Hepatocyte (in vitro differentiated cells): ENCODE results near the gene TNFRSF14. TPM values are rescaled to one million over a fixed set of nuclear protein-coding genes. Genes with fewer than 3 reads are reported as not detected.

Experiments used
- DNase-seq: peaks from one replicate; pipeline ENCODE4 v3.0.0-alpha.2; 2016; ENCODE audit warnings: low spot score
- H2AFZ ChIP-seq: fragments of 200-600 bp; sonication (generic); 2 replicates; pipeline ENCODE4 v1.6.0; 2016; ENCODE audit warnings: antibody characterized with exemption, mild to moderate bottlenecking
- H3K27ac ChIP-seq: fragments of 200-600 bp; sonication (generic); 2 replicates; pipeline ENCODE4 v1.5.1; 2016; ENCODE audit warnings: mild to moderate bottlenecking
- H3K27me3 ChIP-seq: fragments of 200-600 bp; sonication (generic); 2 replicates; pipeline ENCODE4 v1.6.1; 2016
- H3K36me3 ChIP-seq: fragments of 200-600 bp; sonication (generic); replicated peaks from 2 replicates; pipeline ENCODE4 v1.5.1; 2016; ENCODE audit warnings: low read depth; ENCODE audit not compliant: insufficient read depth
- H3K4me1 ChIP-seq: fragments of 200-600 bp; sonication (generic); 2 replicates; pipeline ENCODE4 v1.5.1; 2016; ENCODE audit warnings: mild to moderate bottlenecking, moderate library complexity; ENCODE audit not compliant: insufficient read depth
- H3K4me2 ChIP-seq: fragments of 200-600 bp; sonication (generic); 2 replicates; pipeline ENCODE4 v1.6.0; 2016
- H3K4me3 ChIP-seq: fragments of 200-600 bp; sonication (generic); 2 replicates; pipeline ENCODE4 v1.5.1; 2016; ENCODE audit warnings: mild to moderate bottlenecking
- H3K79me2 ChIP-seq: fragments of 200-600 bp; sonication (generic); 2 replicates; pipeline ENCODE4 v1.6.0; 2017; ENCODE audit warnings: mild to moderate bottlenecking
- H3K9me2 ChIP-seq: fragments of 200-600 bp; sonication (generic); replicated peaks from 2 replicates; pipeline ENCODE4 v1.6.0; 2017; ENCODE audit warnings: mild to moderate bottlenecking; ENCODE audit not compliant: insufficient read depth
- H3K9me3 ChIP-seq: fragments of 200-600 bp; sonication (generic); 2 replicates; pipeline ENCODE4 v1.5.1; 2016; ENCODE audit warnings: low read depth, mild to moderate bottlenecking
- H4K20me1 ChIP-seq: fragments of 200-600 bp; sonication (generic); 2 replicates; pipeline ENCODE4 v1.6.0; 2016; ENCODE audit warnings: mild to moderate bottlenecking; ENCODE audit not compliant: insufficient read depth, poor library complexity, severe bottlenecking
- CTCF ChIP-seq: fragments of 200-600 bp; sonication (generic); IDR thresholded peaks from 2 replicates; pipeline ENCODE4 v1.5.1; 2016; ENCODE audit warnings: antibody characterized with exemption, mild to moderate bottlenecking; ENCODE audit not compliant: poor library complexity
- EZH2 ChIP-seq: fragments of 200-600 bp; sonication (generic); IDR thresholded peaks from 2 replicates; pipeline ENCODE4 v1.6.1; 2016; ENCODE audit warnings: antibody characterized with exemption, mild to moderate bottlenecking, borderline replicate concordance
- EZH2phosphoT487 ChIP-seq: fragments of 200-600 bp; sonication (generic); IDR thresholded peaks from one replicate; pipeline ENCODE4 v1.6.1; 2018; ENCODE audit warnings: antibody characterized with exemption, mild to moderate bottlenecking, low read depth, moderate library complexity; ENCODE audit not compliant: unreplicated experiment, severe bottlenecking
- whole genome bisulfite sequencing: methylation state at CpG from one replicate; pipeline ENCODE4 v1.1.6; 2016; ENCODE audit warnings: low lambda C conversion rate; ENCODE audit errors: missing lambda C conversion rate; 5-methylcytosine and 5-hydroxymethylcytosine counted together
- polyA plus RNA-seq: library from polyadenylated mRNA; unstranded; fragments of >200 nt; fragmentation: Nextera tagmentation; extraction: Ambion mirVana; gene quantifications from 2 replicates; pipeline ENCODE4 v1.2.1, GENCODE V29; 2016
- total RNA-seq: library from RNA; depleted of rRNA; stranded (reverse); fragments of >200 nt; gene quantifications from 2 replicates; pipeline ENCODE4 v1.2.3, GENCODE V29; 2014

TNFRSF14 gene
- total and polyA plus RNA-seq, 2 experiments from 2014 or later, result 5.3 to 6.1 TPM

GRCh38 chr1:2555634-2556276 lies 416 bp upstream of the TNFRSF14 start:
- Histone ChIP-seq H4K20me1 (no peaks in the 10 kb centered on the region), H3K27ac (peak overlapping the region; percentile 45), H3K9me2 (no peaks in the 10 kb centered on the region), H2AFZ (no peak overlapping the region), H3K4me2 (peak overlapping the region; percentile 72), H3K36me3 (no peaks in the 10 kb centered on the region), H3K4me1 (peaks cover 15% of the 10 kb centered on the region), H3K9me3 (no peaks in the 10 kb centered on the region), H3K4me3 (no peak overlapping the region), H3K27me3 (no peaks in the 10 kb centered on the region), H3K79me2 (no peaks in the 10 kb centered on the region)
- TF ChIP-seq EZH2, result no peak
- 80% methylated on average over 20 of the region's 26 CpGs for WGBS
- DNase-seq, result no peak

- WGBS, result 74% methylated on average over 24 of the region's 24 CpGs
- no peak overlapping the region for H3K4me3 ChIP-seq
- H4K20me1 ChIP-seq, result no peaks in the 10 kb centered on the region
- DNase-seq, result no peak
- H2AFZ ChIP-seq, result peak overlapping the region; percentile 52
- H3K9me2 ChIP-seq, result no peaks in the 10 kb centered on the region
- no peak for TF ChIP-seq EZH2
- no peak for TF ChIP-seq CTCF
- no peak for TF ChIP-seq EZH2phosphoT487
- H3K4me2 ChIP-seq, result peak overlapping the region; percentile 72
- H3K79me2 ChIP-seq, result no peaks in the 10 kb centered on the region
- H3K4me1 ChIP-seq, result peaks cover 15% of the 10 kb centered on the region
- no peaks in the 10 kb centered on the region for H3K9me3 ChIP-seq
- H3K36me3 ChIP-seq, result no peaks in the 10 kb centered on the region
- peak overlapping the region; percentile 45 for H3K27ac ChIP-seq
- no peaks in the 10 kb centered on the region for H3K27me3 ChIP-seq
These were observed 709 bp downstream of the TNFRSF14 start for GRCh38 chr1:2556678-2557481.

GRCh38 chr1:2557482-2558400 lies 1.6 kb downstream of the TNFRSF14 start:
- no peak for DNase-seq
- Histone ChIP-seq H3K4me2 (no peak overlapping the region), H3K9me3 (no peaks in the 10 kb centered on the region), H2AFZ (no peak overlapping the region), H3K4me1 (peaks cover 15% of the 10 kb centered on the region), H3K79me2 (no peaks in the 10 kb centered on the region), H3K9me2 (no peaks in the 10 kb centered on the region), H3K4me3 (no peak overlapping the region), H3K27ac (no peak overlapping the region), H4K20me1 (no peaks in the 10 kb centered on the region), H3K36me3 (no peaks in the 10 kb centered on the region), H3K27me3 (no peaks in the 10 kb centered on the region)
- 86% methylated on average over 30 of the region's 30 CpGs for WGBS
- TF ChIP-seq EZH2, result no peak
- TF ChIP-seq CTCF, result no peak
- no peak for TF ChIP-seq EZH2phosphoT487
